PC-9 (cell line): ENCODE measurements around the gene GEN1. TPM values are rescaled to one million over a fixed set of nuclear protein-coding genes. Genes with fewer than 3 reads are reported as not detected.

Experiments
- BruUV-seq: library from RNA; stranded (reverse); fragments of 400-500 nt; replicated peaks from 2 replicates; lab custom pipeline; 2021; lab: Mats Ljungman, UMichigan
- CTCF ChIA-PET: fragments of 300-600 bp; sonication (Branson Sonifier 250); formaldehyde crosslinking; loops from one replicate; lab custom pipeline; 2022; ENCODE audit warnings: antibody characterized with exemption; lab: Charles Lee
- POLR2A ChIA-PET: fragments of 300-600 bp; sonication (Branson Sonifier 250); formaldehyde crosslinking; loops from one replicate; lab custom pipeline; 2022; ENCODE audit warnings: antibody characterized with exemption; ENCODE audit not compliant: unreplicated experiment; lab: Charles Lee
- DNase-seq, 2 experiments: peaks; one replicate each; pipeline versions ENCODE4 v3.0.0 to v3.0.0-alpha.2; 2015 to 2022; ENCODE audit warnings: mixed read lengths in 1 of 2
- H2AFZ ChIP-seq: fragments of 200-600 bp; sonication (generic); 2 replicates; pipeline ENCODE4 v1.8.1; 2017; ENCODE audit warnings: antibody characterized with exemption
- H3F3A ChIP-seq: fragments of 200-600 bp; sonication (generic); 2 replicates; pipeline ENCODE4 v1.8.1; 2017; ENCODE audit warnings: antibody characterized with exemption, mild to moderate bottlenecking, low read depth; ENCODE audit not compliant: insufficient read depth
- H3K27ac ChIP-seq: fragments of 200-600 bp; sonication (generic); 2 replicates; pipeline ENCODE4 v1.6.1; 2016; ENCODE audit warnings: mixed run types
- H3K27me3 ChIP-seq: fragments of 200-600 bp; sonication (generic); 2 replicates; pipeline ENCODE4 v1.6.1; 2016; ENCODE audit warnings: low read depth, mixed run types; ENCODE audit not compliant: insufficient read depth
- H3K36me3 ChIP-seq: fragments of 200-600 bp; sonication (generic); 2 replicates; pipeline ENCODE4 v1.6.1; 2016; ENCODE audit warnings: low read depth, mixed run types
- H3K4me1 ChIP-seq: fragments of 200-600 bp; sonication (generic); replicated peaks from 2 replicates; pipeline ENCODE4 v1.6.1; 2016; ENCODE audit warnings: mixed run types; ENCODE audit not compliant: insufficient read depth
- H3K4me2 ChIP-seq: fragments of 200-600 bp; sonication (generic); 2 replicates; pipeline ENCODE4 v1.6.1; 2017; ENCODE audit warnings: mixed run types
- H3K4me3 ChIP-seq: fragments of 200-600 bp; sonication (generic); 2 replicates; pipeline ENCODE4 v1.6.1; 2016; ENCODE audit warnings: mixed run types
- H3K79me2 ChIP-seq: fragments of 200-600 bp; sonication (generic); 2 replicates; pipeline ENCODE4 v1.6.1; 2017; ENCODE audit warnings: low read depth, mixed run types
- H3K9me2 ChIP-seq: fragments of 200-600 bp; sonication (generic); 2 replicates; pipeline ENCODE4 v1.8.1; 2017; ENCODE audit warnings: mild to moderate bottlenecking; ENCODE audit not compliant: insufficient read depth
- H3K9me3 ChIP-seq: fragments of 200-600 bp; sonication (generic); 2 replicates; pipeline ENCODE4 v1.8.1; 2016; ENCODE audit warnings: low read depth; ENCODE audit not compliant: insufficient read depth
- H4K20me1 ChIP-seq: fragments of 200-600 bp; sonication (generic); 2 replicates; pipeline ENCODE4 v1.8.1; 2017; ENCODE audit not compliant: insufficient read depth
- EZH2 ChIP-seq: fragments of 200-600 bp; sonication (generic); IDR thresholded peaks from 2 replicates; pipeline ENCODE4 v1.8.0; 2017; ENCODE audit warnings: antibody characterized with exemption, low read depth
- intact Hi-C: fragments of 100-400 bp; cut with micrococcal nuclease; formaldehyde crosslinking; loops from one replicate; pipeline ENCODE4 v1.10.0; 2022; ENCODE audit not compliant: unreplicated experiment
- total RNA-seq: library from RNA; stranded (reverse); gene quantifications from 2 replicates; pipeline ENCODE4 v1.2.3, GENCODE V29; 2021
- TF ChIP-seq, protein P1 (sequence below): fragments of 200-600 bp; sonication (generic); conservative IDR thresholded peaks from 2 replicates; pipeline ENCODE4 v1.6.1; 2017; ENCODE audit warnings: mixed run types, antibody characterized with exemption, mild to moderate bottlenecking, moderate library complexity

The GEN1 gene
- total RNA-seq, 1 experiment from 2014 or later, result 28.3 TPM

DNA sequence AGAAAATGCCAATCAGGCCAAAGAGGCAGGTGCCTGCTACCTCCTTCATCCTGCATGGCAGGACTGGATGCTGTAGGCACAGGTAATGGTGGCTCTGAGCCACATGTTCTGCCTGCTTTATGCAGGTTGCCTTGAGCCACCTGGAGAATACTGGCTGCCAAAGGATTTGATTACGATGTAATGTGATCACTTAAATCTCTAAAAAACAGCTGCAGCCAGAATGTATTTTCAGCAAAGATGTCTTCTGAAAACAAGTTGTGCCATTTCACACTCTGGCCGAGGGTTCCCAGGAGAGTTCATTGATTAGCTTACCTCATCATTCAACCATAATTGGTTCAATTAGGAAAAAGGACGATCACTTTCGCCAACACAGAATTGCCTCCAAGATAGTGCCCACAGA is 44.4 kb downstream of the GEN1 start:
- BruUV-seq, result no TSS peak
- no peak for DNase-seq
- H3K4me1 ChIP-seq, result no peaks in the 10 kb centered on the region
- H2AFZ ChIP-seq, result no peak overlapping the region
- H3F3A ChIP-seq, result no peaks in the 10 kb centered on the region
- no peak overlapping the region for H3K4me3 ChIP-seq
- ChIA-PET POLR2A (no interaction called here), CTCF (no interaction called here)
- no peaks in the 10 kb centered on the region for H3K79me2 ChIP-seq
- H4K20me1 ChIP-seq, result no peaks in the 10 kb centered on the region
- intact Hi-C loops, result no loop called here
- H3K36me3 ChIP-seq, result no peaks in the 10 kb centered on the region
- no peak for TF ChIP-seq EZH2
- TF ChIP-seq, protein P1, sequence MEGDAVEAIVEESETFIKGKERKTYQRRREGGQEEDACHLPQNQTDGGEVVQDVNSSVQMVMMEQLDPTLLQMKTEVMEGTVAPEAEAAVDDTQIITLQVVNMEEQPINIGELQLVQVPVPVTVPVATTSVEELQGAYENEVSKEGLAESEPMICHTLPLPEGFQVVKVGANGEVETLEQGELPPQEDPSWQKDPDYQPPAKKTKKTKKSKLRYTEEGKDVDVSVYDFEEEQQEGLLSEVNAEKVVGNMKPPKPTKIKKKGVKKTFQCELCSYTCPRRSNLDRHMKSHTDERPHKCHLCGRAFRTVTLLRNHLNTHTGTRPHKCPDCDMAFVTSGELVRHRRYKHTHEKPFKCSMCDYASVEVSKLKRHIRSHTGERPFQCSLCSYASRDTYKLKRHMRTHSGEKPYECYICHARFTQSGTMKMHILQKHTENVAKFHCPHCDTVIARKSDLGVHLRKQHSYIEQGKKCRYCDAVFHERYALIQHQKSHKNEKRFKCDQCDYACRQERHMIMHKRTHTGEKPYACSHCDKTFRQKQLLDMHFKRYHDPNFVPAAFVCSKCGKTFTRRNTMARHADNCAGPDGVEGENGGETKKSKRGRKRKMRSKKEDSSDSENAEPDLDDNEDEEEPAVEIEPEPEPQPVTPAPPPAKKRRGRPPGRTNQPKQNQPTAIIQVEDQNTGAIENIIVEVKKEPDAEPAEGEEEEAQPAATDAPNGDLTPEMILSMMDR, result no peak
- H3K27me3 ChIP-seq, result 0 out of 2 replicates have a peak, but pooled peaks cover 5% of the 10 kb centered on the region
- no peaks in the 10 kb centered on the region for H3K9me3 ChIP-seq
- no peak overlapping the region for H3K4me2 ChIP-seq
- H3K27ac ChIP-seq, result no peak overlapping the region
- no peaks in the 10 kb centered on the region for H3K9me2 ChIP-seq

- H3F3A ChIP-seq, result no peaks in the 10 kb centered on the region
- H3K79me2 ChIP-seq, result no peaks in the 10 kb centered on the region
- ChIA-PET POLR2A (no interaction called here), CTCF (no interaction called here)
- H4K20me1 ChIP-seq, result no peaks in the 10 kb centered on the region
- H3K9me3 ChIP-seq, result no peaks in the 10 kb centered on the region
- no peaks in the 10 kb centered on the region for H3K36me3 ChIP-seq
- no peak for DNase-seq
- no peak overlapping the region for H3K4me3 ChIP-seq
- no TSS peak for BruUV-seq
- no peak overlapping the region for H2AFZ ChIP-seq
- no peaks in the 10 kb centered on the region for H3K9me2 ChIP-seq
- TF ChIP-seq, protein P1, result no peak
- no peak overlapping the region for H3K4me2 ChIP-seq
- no peak overlapping the region for H3K27ac ChIP-seq
- H3K4me1 ChIP-seq, result no peaks in the 10 kb centered on the region
- H3K27me3 ChIP-seq, result peaks cover 5% of the 10 kb centered on the region; the same call in 1 of the 2 replicates
- intact Hi-C loops, result no loop called here
Observed at GRCh38 chr2:17799301-17800120, 45.6 kb downstream of the GEN1 start.

DNA sequence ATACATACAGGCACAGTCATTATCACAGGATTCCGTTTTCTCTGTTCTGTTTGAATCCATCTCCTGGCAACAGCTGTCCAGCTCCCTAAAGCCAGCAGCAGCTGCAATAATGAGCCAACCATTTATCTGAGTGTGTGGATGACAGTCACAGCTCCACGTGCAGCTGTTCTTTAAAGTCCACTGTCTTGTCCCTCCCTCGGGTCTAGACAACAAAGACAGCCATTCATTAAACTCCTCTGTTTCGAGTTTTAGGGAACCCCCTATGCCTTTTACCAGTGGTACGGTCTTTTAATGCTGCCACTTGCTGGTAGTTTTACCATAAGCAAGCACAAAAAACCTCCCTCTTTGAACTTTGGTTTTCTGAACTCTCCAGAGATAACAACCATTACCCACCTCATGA is 46.3 kb downstream of the GEN1 start:
- Histone ChIP-seq H3K9me3 (no peaks in the 10 kb centered on the region), H3F3A (no peaks in the 10 kb centered on the region), H4K20me1 (no peaks in the 10 kb centered on the region), H3K36me3 (no peaks in the 10 kb centered on the region), H3K4me2 (no peak overlapping the region), H2AFZ (no peak overlapping the region), H3K4me3 (no peak overlapping the region), H3K27ac (no peak overlapping the region), H3K79me2 (no peaks in the 10 kb centered on the region), H3K27me3 (peaks cover 5% of the 10 kb centered on the region; the same call in 1 of the 2 replicates), H3K4me1 (no peaks in the 10 kb centered on the region), H3K9me2 (no peaks in the 10 kb centered on the region)
- DNase-seq, result no peak
- intact Hi-C loops, result no loop called here
- no peak for TF ChIP-seq EZH2
- TF ChIP-seq, protein P1, result no peak
- CTCF ChIA-PET, result no interaction called here
- no TSS peak for BruUV-seq
- POLR2A ChIA-PET, result no interaction called here
